ENCODE results near the gene BCKDK.
A peak's percentile ranks its signal among the peaks of the same experiment; 100 is the strongest.

BCKDK gene

GRCh38 chr16:31073142-31073969, 34.8 kb upstream of the BCKDK start:
- Histone ChIP-seq H3K9me3 (ENCODE audit: control insufficient read depth, insufficient read depth, low read depth, low read length) (no peaks in the 10 kb centered on the region), H3K27me3 (ENCODE audit: control insufficient read depth, insufficient read depth, low read length) (no peaks in the 10 kb centered on the region), H3K9ac (ENCODE audit: low read length) (peak overlapping the region; percentile 83), H3K4me3 (ENCODE audit: low read depth, low read length) (peak overlapping the region; percentile 97), H3K36me3 (ENCODE audit: control insufficient read depth, insufficient read depth, low read length) (peaks cover 25% of the 10 kb centered on the region), H3K4me1 (ENCODE audit: control insufficient read depth, insufficient read depth, low read length) (peaks cover 6% of the 10 kb centered on the region), H3K27ac (ENCODE audit: low read depth, low read length) (peak overlapping the region; percentile 59)

GRCh38 chr16:31073970-31074813, 34.0 kb upstream of the BCKDK start, which contains the start of the genes ZNF646 and ZNF668:
ZNF646 (plus strand) TSS chr16:31074422; CDS start chr16:31076325, 1,903 bp downstream.
ZNF668 (minus strand) TSS chr16:31074240; CDS start chr16:31064459, 9,781 bp downstream.
- Histone ChIP-seq H3K4me1 (ENCODE audit: control insufficient read depth, insufficient read depth, low read length) (peaks cover 6% of the 10 kb centered on the region), H3K36me3 (ENCODE audit: control insufficient read depth, insufficient read depth, low read length) (peaks cover 33% of the 10 kb centered on the region), H3K9me3 (ENCODE audit: control insufficient read depth, insufficient read depth, low read depth, low read length) (no peaks in the 10 kb centered on the region), H3K27ac (ENCODE audit: low read depth, low read length) (peak within 1 kb of the TSS; percentile 59), H3K4me3 (ENCODE audit: low read depth, low read length) (peak within 1 kb of the TSS; percentile 97), H3K27me3 (ENCODE audit: control insufficient read depth, insufficient read depth, low read length) (no peaks in the 10 kb centered on the region), H3K9ac (ENCODE audit: low read length) (peak within 1 kb of the TSS; percentile 83)

GRCh38 chr16:31074814-31075183, 33.4 kb upstream of the BCKDK start:
- no peaks in the 10 kb centered on the region for H3K27me3 ChIP-seq (ENCODE audit: control insufficient read depth, insufficient read depth, low read length)
- peaks cover 39% of the 10 kb centered on the region for H3K36me3 ChIP-seq (ENCODE audit: control insufficient read depth, insufficient read depth, low read length)
- no peaks in the 10 kb centered on the region for H3K9me3 ChIP-seq (ENCODE audit: control insufficient read depth, insufficient read depth, low read depth, low read length)
- H3K9ac ChIP-seq (ENCODE audit: low read length), result peak overlapping the region; percentile 83
- peaks cover 6% of the 10 kb centered on the region for H3K4me1 ChIP-seq (ENCODE audit: control insufficient read depth, insufficient read depth, low read length)
- peak overlapping the region; percentile 59; the same call in 1 of the 2 replicates for H3K27ac ChIP-seq (ENCODE audit: low read depth, low read length)
- H3K4me3 ChIP-seq (ENCODE audit: low read depth, low read length), result peak overlapping the region; percentile 97

GRCh38 chr16:31076319-31076718, 31.9 kb upstream of the BCKDK start:
- Histone ChIP-seq H3K27me3 (ENCODE audit: control insufficient read depth, insufficient read depth, low read length) (no peaks in the 10 kb centered on the region), H3K36me3 (ENCODE audit: control insufficient read depth, insufficient read depth, low read length) (peaks cover 54% of the 10 kb centered on the region), H3K9me3 (ENCODE audit: control insufficient read depth, insufficient read depth, low read depth, low read length) (no peaks in the 10 kb centered on the region), H3K27ac (ENCODE audit: low read depth, low read length) (no peak overlapping the region), H3K4me1 (ENCODE audit: control insufficient read depth, insufficient read depth, low read length) (peaks cover 6% of the 10 kb centered on the region), H3K4me3 (ENCODE audit: low read depth, low read length) (no peak overlapping the region), H3K9ac (ENCODE audit: low read length) (no peak overlapping the region)

GRCh38 chr16:31077024-31077423, 31.2 kb upstream of the BCKDK start:
- H3K9ac ChIP-seq (ENCODE audit: low read length), result no peak overlapping the region
- H3K4me3 ChIP-seq (ENCODE audit: low read depth, low read length), result no peak overlapping the region
- H3K27ac ChIP-seq (ENCODE audit: low read depth, low read length), result no peak overlapping the region
- H3K36me3 ChIP-seq (ENCODE audit: control insufficient read depth, insufficient read depth, low read length), result peaks cover 61% of the 10 kb centered on the region
- peaks cover 3% of the 10 kb centered on the region for H3K4me1 ChIP-seq (ENCODE audit: control insufficient read depth, insufficient read depth, low read length)
- H3K27me3 ChIP-seq (ENCODE audit: control insufficient read depth, insufficient read depth, low read length), result no peaks in the 10 kb centered on the region
- no peaks in the 10 kb centered on the region for H3K9me3 ChIP-seq (ENCODE audit: control insufficient read depth, insufficient read depth, low read depth, low read length)

GRCh38 chr16:31077592-31078396, 30.4 kb upstream of the BCKDK start:
- Histone ChIP-seq H3K9me3 (ENCODE audit: control insufficient read depth, insufficient read depth, low read depth, low read length) (no peaks in the 10 kb centered on the region), H3K27ac (ENCODE audit: low read depth, low read length) (no peak overlapping the region), H3K4me3 (ENCODE audit: low read depth, low read length) (no peak overlapping the region), H3K9ac (ENCODE audit: low read length) (no peak overlapping the region), H3K4me1 (ENCODE audit: control insufficient read depth, insufficient read depth, low read length) (no peaks in the 10 kb centered on the region), H3K36me3 (ENCODE audit: control insufficient read depth, insufficient read depth, low read length) (peaks cover 68% of the 10 kb centered on the region), H3K27me3 (ENCODE audit: control insufficient read depth, insufficient read depth, low read length) (no peaks in the 10 kb centered on the region)

GRCh38 chr16:31078597-31079341, 29.4 kb upstream of the BCKDK start:
- no peaks in the 10 kb centered on the region for H3K9me3 ChIP-seq (ENCODE audit: control insufficient read depth, insufficient read depth, low read depth, low read length)
- peaks cover 78% of the 10 kb centered on the region for H3K36me3 ChIP-seq (ENCODE audit: control insufficient read depth, insufficient read depth, low read length)
- H3K9ac ChIP-seq (ENCODE audit: low read length), result no peak overlapping the region
- H3K4me3 ChIP-seq (ENCODE audit: low read depth, low read length), result no peak overlapping the region
- H3K4me1 ChIP-seq (ENCODE audit: control insufficient read depth, insufficient read depth, low read length), result no peaks in the 10 kb centered on the region
- no peaks in the 10 kb centered on the region for H3K27me3 ChIP-seq (ENCODE audit: control insufficient read depth, insufficient read depth, low read length)
- H3K27ac ChIP-seq (ENCODE audit: low read depth, low read length), result no peak overlapping the region

GRCh38 chr16:31079342-31079944, 28.7 kb upstream of the BCKDK start:
- Histone ChIP-seq H3K27ac (ENCODE audit: low read depth, low read length) (no peak overlapping the region), H3K4me3 (ENCODE audit: low read depth, low read length) (no peak overlapping the region), H3K9ac (ENCODE audit: low read length) (no peak overlapping the region), H3K27me3 (ENCODE audit: control insufficient read depth, insufficient read depth, low read length) (no peaks in the 10 kb centered on the region), H3K4me1 (ENCODE audit: control insufficient read depth, insufficient read depth, low read length) (no peaks in the 10 kb centered on the region), H3K36me3 (ENCODE audit: control insufficient read depth, insufficient read depth, low read length) (peaks cover 84% of the 10 kb centered on the region), H3K9me3 (ENCODE audit: control insufficient read depth, insufficient read depth, low read depth, low read length) (no peaks in the 10 kb centered on the region)

GRCh38 chr16:31080035-31080629, 28.1 kb upstream of the BCKDK start:
- Histone ChIP-seq H3K4me3 (ENCODE audit: low read depth, low read length) (no peak overlapping the region), H3K27me3 (ENCODE audit: control insufficient read depth, insufficient read depth, low read length) (no peaks in the 10 kb centered on the region), H3K4me1 (ENCODE audit: control insufficient read depth, insufficient read depth, low read length) (no peaks in the 10 kb centered on the region), H3K9me3 (ENCODE audit: control insufficient read depth, insufficient read depth, low read depth, low read length) (no peaks in the 10 kb centered on the region), H3K27ac (ENCODE audit: low read depth, low read length) (no peak overlapping the region), H3K9ac (ENCODE audit: low read length) (no peak overlapping the region), H3K36me3 (ENCODE audit: control insufficient read depth, insufficient read depth, low read length) (peaks cover 90% of the 10 kb centered on the region)

Measured in HUES6 (cell line).